Body of pancreas (tissue), 4 donors: ENCODE data around the gene CARD14. TPM values are rescaled to one million over a fixed set of nuclear protein-coding genes. Genes with fewer than 3 reads are reported as not detected.
A peak's percentile ranks its signal among the peaks of the same experiment; 100 is the strongest.

Experiments used
- ATAC-seq: fragments of 150-250 bp; one replicate; pipeline ENCODE4 v1.9.1; 2016
- DNase-seq, 4 donors: peaks; one replicate each; pipeline ENCODE4 v3.0.0-alpha.2; 2019
- H3K27ac ChIP-seq, 4 donors: fragments of 200-600 bp; sonication (generic); 1 replicate in 3 of 4; 2 replicates in 1 of 4; pipeline versions ENCODE4 v1.5.1 to v1.6.1; 2016 to 2019; ENCODE audit warnings: mild to moderate bottlenecking in 1 of 4, mixed read lengths in 1 of 4, moderate library complexity in 1 of 4
- H3K27me3 ChIP-seq, 2 donors: fragments of 200-600 bp; sonication (generic); one replicate each; pipeline ENCODE4 v1.6.0; 2016; ENCODE audit warnings: mild to moderate bottlenecking in 1 of 2
- H3K36me3 ChIP-seq, 2 donors: fragments of 200-600 bp; sonication (generic); replicated peaks in 1 of 2; 2 replicates each; pipeline ENCODE4 v1.5.1; 2016; ENCODE audit warnings: low read depth in 2 of 2; ENCODE audit not compliant: insufficient read depth in 1 of 2
- H3K4me1 ChIP-seq: fragments of 200-600 bp; sonication (generic); one replicate; pipeline ENCODE4 v1.6.0; 2016
- H3K4me3 ChIP-seq, 2 donors: fragments of 200-600 bp; sonication (generic); 1 replicate in 1 of 2; 2 replicates in 1 of 2; pipeline ENCODE4 v1.5.1; 2016 to 2019
- H3K9me3 ChIP-seq, 3 donors: fragments of 200-600 bp; sonication (generic); 1 replicate in 2 of 3; 2 replicates in 1 of 3; pipeline ENCODE4 v1.5.1; 2016
- CTCF ChIP-seq, 7 experiments: fragments of 450-650 bp in 4 of 7; fragments of 200-600 bp in 3 of 7; sonication (generic) in 3 of 7; IDR thresholded peaks; one replicate each; pipeline ENCODE4 v1.5.1; 2016 to 2019; ENCODE audit warnings: antibody characterized with exemption in 7 of 7
- POLR2A ChIP-seq, 3 donors: fragments of 450-650 bp; IDR thresholded peaks; one replicate each; pipeline ENCODE4 v1.6.1; 2016; ENCODE audit warnings: antibody characterized with exemption in 3 of 3, mild to moderate bottlenecking in 2 of 3
- WGBS, 2 donors: methylation state at CpG; one replicate each; pipeline ENCODE4 v1.1.5; 2017; 5-methylcytosine and 5-hydroxymethylcytosine counted together
- intact Hi-C: fragments of 100-400 bp; cut with DNase I; formaldehyde crosslinking; loops from one replicate; pipeline ENCODE4 v1.15.1; 2023
- total RNA-seq, 2 donors: library from RNA; depleted of rRNA; stranded (reverse); fragments of >200 nt; gene quantifications; one replicate each; pipeline ENCODE4 v1.1.0, GENCODE V29; 2016

Gene CARD14
- total RNA-seq, 2 donors from 2014 or later: not detected

GRCh38 chr17:80141463-80142165 lies 28.2 kb upstream of the CARD14 start:
- H3K27ac ChIP-seq: no peak overlapping the region
- no peak for ATAC-seq
- H3K9me3 ChIP-seq: no peaks in the 10 kb centered on the region
- TF ChIP-seq POLR2A (IDR thresholded peaks at IDR 0.05): no peak
- no peak for TF ChIP-seq CTCF (IDR thresholded peaks at IDR 0.05)
- H3K27me3 ChIP-seq: no peaks in the 10 kb centered on the region
- WGBS, 2 donors: 90% methylated on average over 7 of the region's 7 CpGs
- peaks cover 13% of the 10 kb centered on the region for H3K4me1 ChIP-seq
- H3K36me3 ChIP-seq: peaks cover 8 to 48% of the 10 kb centered on the region in 2 donors
- no peak for DNase-seq
- intact Hi-C loops: no loop called here
- H3K4me3 ChIP-seq: no peak overlapping the region

- Histone ChIP-seq H3K27me3 (no peaks in the 10 kb centered on the region), H3K4me1 (peaks cover 13% of the 10 kb centered on the region), H3K36me3 (peaks cover 7 to 35% of the 10 kb centered on the region in 2 donors), H3K4me3 (no peak overlapping the region), H3K9me3 (no peaks in the 10 kb centered on the region), H3K27ac (no peak overlapping the region)
- DNase-seq: no peak
- WGBS, 2 donors: 90 to 93% methylated on average over 6 of the region's 6 CpGs
- intact Hi-C loops: no loop called here
- ATAC-seq: no peak
- TF ChIP-seq CTCF (IDR thresholded peaks at IDR 0.05): no peak
Measured at GRCh38 chr17:80142929-80143328, 26.9 kb upstream of the CARD14 start.

GRCh38 chr17:80145076-80146075 lies 24.5 kb upstream of the CARD14 start:
- Histone ChIP-seq H3K4me3 (peak overlapping the region in 1 of 2 donors; percentile 87), H3K27me3 (no peaks in the 10 kb centered on the region), H3K9me3 (no peaks in the 10 kb centered on the region), H3K36me3 (peaks cover 0 to 18% of the 10 kb centered on the region in 2 donors), H3K27ac (peak overlapping the region in 3 of 4 donors; percentile 86 to 95 (median 87)), H3K4me1 (peaks cover 17% of the 10 kb centered on the region)
- intact Hi-C loops: no loop called here
- no peak for ATAC-seq
- WGBS, 2 donors: 53 to 59% methylated on average over 10 of the region's 10 CpGs
- TF ChIP-seq POLR2A (IDR thresholded peaks at IDR 0.05) (no peak), CTCF (IDR thresholded peaks at IDR 0.05) (no peak)
- no peak for DNase-seq

- intact Hi-C loops: no loop called here
- no peaks in the 10 kb centered on the region for H3K9me3 ChIP-seq
- no peaks in the 10 kb centered on the region for H3K27me3 ChIP-seq
- H3K4me3 ChIP-seq: peak overlapping the region; percentile 55 to 87
- DNase-seq (peak in 2 of 4 donors; percentile 16 to 17), ATAC-seq (peak; percentile 8)
- TF ChIP-seq CTCF (IDR thresholded peaks at IDR 0.05) (no peak), POLR2A (IDR thresholded peaks at IDR 0.05) (no peak)
- H3K4me1 ChIP-seq: peaks cover 17% of the 10 kb centered on the region
- WGBS, 2 donors: 0 to 1% methylated on average over 12 to 67 of the region's 69 CpGs
- H3K27ac ChIP-seq: peak overlapping the region; percentile 75 to 95 (median 86)
- H3K36me3 ChIP-seq: peaks cover 0 to 12% of the 10 kb centered on the region in 2 donors
Measured at GRCh38 chr17:80146121-80147034, 23.5 kb upstream of the CARD14 start.
